ENCODE measurements around the gene TMEM132D. TPM values are rescaled to one million over a fixed set of nuclear protein-coding genes. Genes with fewer than 3 reads are reported as not detected.

TMEM132D gene
- total and polyA plus RNA-seq, 2 of the 8 experiments (the other 6 are each of a cell fraction or from before 2014, with no cell fraction given): 3.5 to 10.1 TPM

DNA sequence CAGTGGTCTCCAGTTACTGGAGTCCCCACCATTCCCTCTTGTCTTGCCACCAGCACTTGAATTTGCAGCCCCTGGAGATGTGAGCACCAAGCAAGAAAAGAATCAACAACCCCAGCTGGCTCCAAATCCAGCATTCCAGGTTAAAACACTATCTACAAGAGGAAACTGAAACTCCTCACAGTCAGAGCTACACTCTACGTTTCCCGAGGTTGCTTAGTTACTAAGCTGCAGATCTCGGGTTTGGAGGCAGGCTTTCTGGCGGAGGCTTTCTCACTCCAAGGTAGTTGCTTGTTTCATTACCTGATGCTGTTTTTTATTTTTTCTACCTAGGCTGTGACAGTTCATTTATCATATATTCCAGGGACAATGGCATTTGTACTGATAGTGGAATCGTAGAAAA lies 802.4 kb downstream of the TMEM132D start:
- ChIA-PET POLR2A (ENCODE audit: partially characterized antibody) (no interaction called here), CTCF (ENCODE audit: partially characterized antibody) (no interaction called here)
- Histone ChIP-seq H3K79me2 (ENCODE audit: control insufficient read depth in 1 of 2, insufficient read depth in 2 of 2, low read length in 2 of 2) (no peaks in the 10 kb centered on the region), H2BK20ac (ENCODE audit: low read length) (no peak overlapping the region), H3K56ac (replicated peaks; ENCODE audit: insufficient read length, low read depth, low read length) (no peak overlapping the region), H2AFZ (ENCODE audit: low read length) (no peak overlapping the region), H3K4me3 (ENCODE audit: extremely low read depth in 1 of 4, insufficient read depth in 2 of 4, low read depth in 3 of 4, low read length in 4 of 4) (no peak overlapping the region), H2BK5ac (ENCODE audit: low read depth, low read length) (no peak overlapping the region), H3K36me3 (ENCODE audit: control insufficient read depth in 2 of 4, insufficient read depth in 4 of 4, low read length in 3 of 4) (no peaks in the 10 kb centered on the region; a peak in 1 of 8 replicates), H4K20me1 (replicated peaks in 1 of 2; ENCODE audit: control insufficient read depth in 1 of 2, insufficient read depth in 2 of 2, low read length in 2 of 2) (no peaks in the 10 kb centered on the region), H3K9me3 (ENCODE audit: insufficient read depth in 2 of 2, low read depth in 1 of 2, low read length in 1 of 2) (peaks cover under 1 to 4% of the 10 kb centered on the region in 2 experiments; a peak in 2 of 4 replicates), H3K4me1 (replicated peaks in 1 of 4; ENCODE audit: control insufficient read depth in 3 of 4, insufficient read depth in 4 of 4, low read length in 3 of 4) (no peaks in the 10 kb centered on the region), H2AK5ac (ENCODE audit: low read depth, low read length) (no peak overlapping the region), H3K79me1 (ENCODE audit: low read depth, low read length) (no peaks in the 10 kb centered on the region), H3K27ac (ENCODE audit: low read depth, low read length) (no peak overlapping the region), H3K18ac (ENCODE audit: extremely low read depth, low read length) (no peak overlapping the region), H4K5ac (ENCODE audit: insufficient read length, low read depth, low read length) (no peak overlapping the region), H3K27me3 (replicated peaks in 1 of 4; ENCODE audit: control insufficient read depth in 3 of 4, extremely low read depth in 1 of 4, insufficient read depth in 3 of 4, low read length in 3 of 4) (no peaks in the 10 kb centered on the region), H3K14ac (ENCODE audit: insufficient read length) (no peak overlapping the region), H3K23me2 (ENCODE audit: low read depth, low read length) (no peaks in the 10 kb centered on the region), H3K4ac (replicated peaks; ENCODE audit: insufficient read length, low read depth, low read length) (no peak overlapping the region), H2BK120ac (replicated peaks; ENCODE audit: low read depth, low read length) (no peak overlapping the region), H3K4me2 (ENCODE audit: insufficient read depth in 1 of 2, low read depth in 2 of 2, low read length in 2 of 2) (no peak overlapping the region), H4K91ac (replicated peaks; ENCODE audit: insufficient read length, low read length) (no peak overlapping the region), H2BK12ac (ENCODE audit: low read depth, low read length) (no peak overlapping the region), H3K23ac (ENCODE audit: insufficient read length) (no peak overlapping the region), H4K8ac (ENCODE audit: extremely low read depth, insufficient read depth, low read length) (no peak overlapping the region), H3K9ac (replicated peaks in 1 of 4; ENCODE audit: extremely low read depth in 1 of 4, low read depth in 3 of 4, low read length in 3 of 4) (no peak overlapping the region), H2BK15ac (ENCODE audit: low read length) (no peak overlapping the region)
- DNase-seq (ENCODE audit: low read depth in 1 of 2, low spot score in 2 of 2): no peak
- 93% methylated on average over 5 of the region's 5 CpGs; no CpG with 5 or more reads in 1 of the 2 experiments for WGBS, 2 experiments (ENCODE audit: extremely low coverage in 1 of 2, insufficient coverage in 1 of 2, insufficient read length in 1 of 2, insufficient replicate concordance in 2 of 2, low coverage in 1 of 2, low lambda C conversion rate in 2 of 2, missing lambda C conversion rate in 1 of 2)
- no peak for FAIRE-seq
- no peak for TF ChIP-seq POLR2A (IDR thresholded peaks at IDR 0.05; ENCODE audit: control extremely low read depth in 1 of 2, low read depth in 2 of 2, low read length in 2 of 2)
- no peak for TF ChIP-seq SP2 (IDR thresholded peaks at IDR 0.05; ENCODE audit: low read length)
- no peak for TF ChIP-seq NANOG (IDR thresholded peaks at IDR 0.05; ENCODE audit: insufficient read depth, low read depth, low read length, poor library complexity, severe bottlenecking)
- TF ChIP-seq GABPA (IDR thresholded peaks at IDR 0.05; ENCODE audit: borderline replicate concordance, insufficient read depth, low read length): no peak
- TF ChIP-seq HDAC6 (IDR thresholded peaks at IDR 0.05; ENCODE audit: low read depth, low read length): no peak
- TF ChIP-seq FOSL1 (IDR thresholded peaks at IDR 0.05; ENCODE audit: insufficient read depth, low read depth, low read length): no peak
- TF ChIP-seq SP4 (IDR thresholded peaks at IDR 0.05; ENCODE audit: low read length): no peak
- TF ChIP-seq TCF12 (IDR thresholded peaks at IDR 0.05; ENCODE audit: low read depth, low read length): no peak
- TF ChIP-seq CHD2 (IDR thresholded peaks at IDR 0.05; ENCODE audit: low read length): no peak
- TF ChIP-seq POLR2AphosphoS5 (IDR thresholded peaks at IDR 0.05; ENCODE audit: low read depth, low read length): no peak
- no peak for TF ChIP-seq SIRT6 (IDR thresholded peaks at IDR 0.05; ENCODE audit: low read length)
- TF ChIP-seq CHD1 (IDR thresholded peaks at IDR 0.05; ENCODE audit: low read depth, low read length): no peak
- TF ChIP-seq EZH2 (IDR thresholded peaks at IDR 0.05; ENCODE audit: low read depth, low read length, severe bottlenecking): no peak
- no peak for TF ChIP-seq MAFK (IDR thresholded peaks at IDR 0.05; ENCODE audit: low read depth, low read length)
- no peak for TF ChIP-seq SRF (IDR thresholded peaks at IDR 0.05; ENCODE audit: low read depth, low read length)
- TF ChIP-seq KDM1A (IDR thresholded peaks at IDR 0.05; ENCODE audit: borderline replicate concordance, low read length): no peak
- no peak for TF ChIP-seq GTF2F1 (IDR thresholded peaks at IDR 0.05; ENCODE audit: borderline replicate concordance, low read depth, low read length)

All from H1 (cell line).